ENCODE measurements around the gene PIK3CB.
A peak's percentile ranks its signal among the peaks of the same experiment; 100 is the strongest.
"Not testable (repeated sequence)": the region's sequence is repeated elsewhere in the genome, so short reads cannot be mapped to it uniquely, and the experiment has no call there.

PIK3CB gene

DNA sequence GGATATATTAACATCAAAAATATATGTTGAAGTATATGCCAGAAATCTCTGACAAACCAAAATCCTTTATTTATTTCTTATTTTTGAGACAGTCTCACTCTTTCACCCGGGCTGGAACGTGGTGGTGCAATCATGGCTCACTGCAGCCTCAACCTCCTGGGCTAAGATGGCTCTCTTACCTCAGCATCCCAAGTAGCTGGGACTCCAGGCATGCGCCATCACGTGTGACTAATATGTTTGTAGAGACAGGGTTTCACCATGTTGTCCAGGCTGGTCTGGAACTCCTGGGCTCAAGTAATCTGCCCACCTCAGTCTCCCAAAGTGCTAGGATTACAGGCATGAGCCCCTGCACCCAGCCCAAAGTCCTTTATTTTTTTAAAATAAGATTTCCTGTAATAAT, 214.3 kb downstream of the PIK3CB start:
- Histone ChIP-seq H2AFZ (ENCODE audit: low read length, unreplicated experiment) (no peak overlapping the region), H3K27me3 (ENCODE audit: insufficient read depth, low read length) (no peaks in the 10 kb centered on the region), H3K4me3 (ENCODE audit: low read depth, low read length) (no peak overlapping the region), H3K36me3 (ENCODE audit: insufficient read depth, low read length) (no peaks in the 10 kb centered on the region), H3K79me2 (ENCODE audit: control insufficient read depth, insufficient read depth, low read length, unreplicated experiment) (no peaks in the 10 kb centered on the region), H3K4me1 (ENCODE audit: control insufficient read depth, insufficient read depth, low read length, unreplicated experiment) (peaks cover under 1% of the 10 kb centered on the region), H3K27ac (ENCODE audit: low read depth, low read length) (no peak overlapping the region)

GRCh38 chr3:138615462-138615861, 219.3 kb downstream of the PIK3CB start:
- H3K27ac ChIP-seq (ENCODE audit: low read depth, low read length): no peak overlapping the region
- no peaks in the 10 kb centered on the region for H3K36me3 ChIP-seq (ENCODE audit: insufficient read depth, low read length)
- no peaks in the 10 kb centered on the region for H3K79me2 ChIP-seq (ENCODE audit: control insufficient read depth, insufficient read depth, low read length, unreplicated experiment)
- H3K27me3 ChIP-seq (ENCODE audit: insufficient read depth, low read length): no peaks in the 10 kb centered on the region
- H3K4me1 ChIP-seq (ENCODE audit: control insufficient read depth, insufficient read depth, low read length, unreplicated experiment): no peaks in the 10 kb centered on the region
- H2AFZ ChIP-seq (ENCODE audit: low read length, unreplicated experiment): no peak overlapping the region
- H3K4me3 ChIP-seq (ENCODE audit: low read depth, low read length): no peak overlapping the region

GRCh38 chr3:138609898-138610266, 224.8 kb downstream of the PIK3CB start:
- no peak overlapping the region for H3K27ac ChIP-seq (ENCODE audit: low read depth, low read length)
- H3K4me3 ChIP-seq (ENCODE audit: low read depth, low read length): peak overlapping the region; percentile 89
- H3K79me2 ChIP-seq (ENCODE audit: control insufficient read depth, insufficient read depth, low read length, unreplicated experiment): peaks cover 7% of the 10 kb centered on the region
- H3K36me3 ChIP-seq (ENCODE audit: insufficient read depth, low read length): no peaks in the 10 kb centered on the region
- H3K27me3 ChIP-seq (ENCODE audit: insufficient read depth, low read length): no peaks in the 10 kb centered on the region
- peaks cover 16% of the 10 kb centered on the region for H3K4me1 ChIP-seq (ENCODE audit: control insufficient read depth, insufficient read depth, low read length, unreplicated experiment)
- peak overlapping the region; percentile 99 for H2AFZ ChIP-seq (ENCODE audit: low read length, unreplicated experiment)

GRCh38 chr3:138608322-138609135, 226.2 kb downstream of the PIK3CB start, which contains the start of gene FAIM:
FAIM (plus strand) TSS chr3:138608771; CDS start chr3:138619727, 10,956 bp downstream.
- no peaks in the 10 kb centered on the region for H3K27me3 ChIP-seq (ENCODE audit: insufficient read depth, low read length)
- peak within 1 kb of the TSS; percentile 99 for H2AFZ ChIP-seq (ENCODE audit: low read length, unreplicated experiment)
- H3K36me3 ChIP-seq (ENCODE audit: insufficient read depth, low read length): no peaks in the 10 kb centered on the region
- H3K27ac ChIP-seq (ENCODE audit: low read depth, low read length): peak within 1 kb of the TSS; percentile 71
- H3K79me2 ChIP-seq (ENCODE audit: control insufficient read depth, insufficient read depth, low read length, unreplicated experiment): peaks cover 7% of the 10 kb centered on the region
- peaks cover 16% of the 10 kb centered on the region for H3K4me1 ChIP-seq (ENCODE audit: control insufficient read depth, insufficient read depth, low read length, unreplicated experiment)
- H3K4me3 ChIP-seq (ENCODE audit: low read depth, low read length): peak within 1 kb of the TSS; percentile 89

DNA sequence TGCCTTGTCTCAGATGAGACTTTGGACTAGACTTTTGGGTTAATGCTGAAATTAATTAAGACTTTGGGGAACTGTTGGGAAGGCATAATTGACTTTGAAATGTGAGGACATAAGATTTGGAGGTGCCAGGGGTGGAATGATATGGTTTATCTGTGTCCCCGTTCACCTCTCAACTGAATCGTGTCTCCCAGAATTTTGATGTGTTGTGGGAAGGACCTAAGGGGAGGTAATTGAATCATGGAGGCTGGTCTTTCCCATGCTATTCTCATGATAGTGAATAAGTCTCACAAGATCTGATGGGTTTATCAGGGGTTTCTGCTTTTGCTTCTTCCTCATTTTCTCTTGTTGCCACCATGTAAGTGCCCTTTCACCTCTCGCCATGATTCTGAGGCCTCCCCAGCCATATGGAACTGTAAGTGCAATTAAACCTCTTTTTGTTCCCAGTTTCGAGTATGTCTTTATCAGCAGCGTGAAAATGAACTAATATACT, 230.6 kb downstream of the PIK3CB start:
- not testable (repeated sequence) for H3K79me2 ChIP-seq (ENCODE audit: control insufficient read depth, insufficient read depth, low read length, unreplicated experiment); H3K36me3 ChIP-seq (ENCODE audit: insufficient read depth, low read length); H2AFZ ChIP-seq (ENCODE audit: low read length, unreplicated experiment); H3K27ac ChIP-seq (ENCODE audit: low read depth, low read length); H3K27me3 ChIP-seq (ENCODE audit: insufficient read depth, low read length); H3K4me3 ChIP-seq (ENCODE audit: low read depth, low read length); H3K4me1 ChIP-seq (ENCODE audit: control insufficient read depth, insufficient read depth, low read length, unreplicated experiment)
